Femur (tissue), 1 donor: Measurements from ENCODE around the gene ZNF564.
"Not testable (repeated sequence)": the region's sequence is repeated elsewhere in the genome, so short reads cannot be mapped to it uniquely, and the experiment has no call there.

Experiments used
- DNase-seq: peaks from one replicate; pipeline ENCODE4 v3.0.0-alpha.2; 2017

Gene ZNF564

GRCh38 chr19:12496480-12496879, 54.8 kb downstream of the ZNF564 start:
- no peak for DNase-seq

GRCh38 chr19:12495002-12495802, 56.1 kb downstream of the ZNF564 start:
- peak; percentile 95 for DNase-seq

- no peak for DNase-seq
Observed at GRCh38 chr19:12494260-12494860, 56.9 kb downstream of the ZNF564 start.

- not testable (repeated sequence) for DNase-seq
Observed at GRCh38 chr19:12486265-12486783, 65.0 kb downstream of the ZNF564 start.

- no peak for DNase-seq
Observed at GRCh38 chr19:12485571-12485970, 65.7 kb downstream of the ZNF564 start.

GRCh38 chr19:12485052-12485416, 66.2 kb downstream of the ZNF564 start:
- DNase-seq = no peak

GRCh38 chr19:12484371-12485051, 66.8 kb downstream of the ZNF564 start, which contains the start of gene ZNF709:
Gene ZNF709, minus strand, starts transcription at chr19:12484816. Its CDS starts 159 bp downstream, at chr19:12484657.
- peak; percentile 95 for DNase-seq

GRCh38 chr19:12484011-12484370, 67.3 kb downstream of the ZNF564 start:
- DNase-seq = no peak

- no peak for DNase-seq
Observed at GRCh38 chr19:12482509-12482886, 68.8 kb downstream of the ZNF564 start.

- no peak for DNase-seq
Observed at GRCh38 chr19:12481781-12482508, 69.3 kb downstream of the ZNF564 start.

- no peak for DNase-seq
Observed at GRCh38 chr19:12478234-12478941, 72.9 kb downstream of the ZNF564 start.
